ENCODE measurements around the gene NLGN1.

The NLGN1 gene

GRCh38 chr3:173624086-173624485 lies 226.5 kb downstream of the NLGN1 start:
- H3K4me3 ChIP-seq (ENCODE audit: low read depth, low read length), result no peak overlapping the region
- no peak for TF ChIP-seq CTCF (IDR thresholded peaks at IDR 0.05; ENCODE audit: borderline replicate concordance, insufficient read depth, low read depth, low read length)

GRCh38 chr3:173630849-173631248 lies 233.3 kb downstream of the NLGN1 start:
- H3K4me3 ChIP-seq (ENCODE audit: low read depth, low read length), result no peak overlapping the region
- no peak for TF ChIP-seq CTCF (IDR thresholded peaks at IDR 0.05; ENCODE audit: borderline replicate concordance, insufficient read depth, low read depth, low read length)

GRCh38 chr3:173632945-173633344 lies 235.4 kb downstream of the NLGN1 start:
- no peak overlapping the region for H3K4me3 ChIP-seq (ENCODE audit: low read depth, low read length)
- TF ChIP-seq CTCF (IDR thresholded peaks at IDR 0.05; ENCODE audit: borderline replicate concordance, insufficient read depth, low read depth, low read length), result no peak

- no peak for TF ChIP-seq CTCF (IDR thresholded peaks at IDR 0.05; ENCODE audit: borderline replicate concordance, insufficient read depth, low read depth, low read length)
- no peak overlapping the region for H3K4me3 ChIP-seq (ENCODE audit: low read depth, low read length)
These were observed 238.3 kb downstream of the NLGN1 start for GRCh38 chr3:173635826-173636225.

- no peak overlapping the region for H3K4me3 ChIP-seq (ENCODE audit: low read depth, low read length)
- no peak for TF ChIP-seq CTCF (IDR thresholded peaks at IDR 0.05; ENCODE audit: borderline replicate concordance, insufficient read depth, low read depth, low read length)
These were observed 241.6 kb downstream of the NLGN1 start for GRCh38 chr3:173639098-173639497.

- H3K4me3 ChIP-seq (ENCODE audit: low read depth, low read length), result no peak overlapping the region
- no peak for TF ChIP-seq CTCF (IDR thresholded peaks at IDR 0.05; ENCODE audit: borderline replicate concordance, insufficient read depth, low read depth, low read length)
These were observed 244.2 kb downstream of the NLGN1 start for GRCh38 chr3:173641696-173642095.

GRCh38 chr3:173644086-173645082 lies 246.8 kb downstream of the NLGN1 start:
- no peak for TF ChIP-seq CTCF (IDR thresholded peaks at IDR 0.05; ENCODE audit: borderline replicate concordance, insufficient read depth, low read depth, low read length)
- no peak overlapping the region for H3K4me3 ChIP-seq (ENCODE audit: low read depth, low read length)

Data from GM12875 (cell line).